Medulla oblongata (tissue), 1 donor: ENCODE data around the gene NDEL1.

Source experiments
- DNase-seq: peaks from one replicate; pipeline ENCODE4 v3.0.0-alpha.2; 2015; ENCODE audit errors: extremely low spot score

The NDEL1 gene

DNA sequence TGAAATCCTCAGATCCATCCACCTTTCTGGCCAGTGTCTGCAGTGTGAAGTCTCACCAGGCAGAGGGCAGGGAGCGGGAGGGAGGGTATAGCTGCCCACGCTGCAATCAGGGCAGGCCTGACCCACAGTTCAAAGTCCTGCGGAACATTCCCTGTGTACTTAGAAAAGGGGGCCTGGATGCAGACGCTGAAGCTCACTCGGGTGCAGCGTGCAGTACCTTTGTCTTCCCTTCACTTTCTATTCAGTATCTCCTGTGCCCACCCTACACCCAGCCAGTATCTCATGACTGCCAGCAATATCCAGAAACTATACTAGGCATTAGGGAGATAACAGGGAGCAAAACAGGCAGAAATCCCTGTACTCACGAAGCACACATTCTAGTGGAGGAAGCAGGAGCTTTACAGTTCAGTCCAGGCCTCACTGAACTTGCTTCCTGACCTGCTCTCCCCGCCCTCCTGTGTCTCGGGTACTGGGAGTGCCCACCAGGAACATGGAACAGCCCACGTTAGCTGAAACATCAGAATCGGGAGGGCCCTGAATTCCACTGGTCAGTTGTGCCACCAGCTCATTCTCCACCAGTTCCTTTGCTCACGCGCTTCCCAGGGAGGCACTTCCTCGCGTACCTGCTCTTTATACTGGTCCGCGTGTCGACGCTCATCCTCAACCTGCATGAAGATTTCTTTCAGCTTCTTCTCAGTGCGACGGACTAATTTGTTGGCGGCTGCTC lies 42.2 kb downstream of the NDEL1 start:
- DNase-seq, result no peak

DNA sequence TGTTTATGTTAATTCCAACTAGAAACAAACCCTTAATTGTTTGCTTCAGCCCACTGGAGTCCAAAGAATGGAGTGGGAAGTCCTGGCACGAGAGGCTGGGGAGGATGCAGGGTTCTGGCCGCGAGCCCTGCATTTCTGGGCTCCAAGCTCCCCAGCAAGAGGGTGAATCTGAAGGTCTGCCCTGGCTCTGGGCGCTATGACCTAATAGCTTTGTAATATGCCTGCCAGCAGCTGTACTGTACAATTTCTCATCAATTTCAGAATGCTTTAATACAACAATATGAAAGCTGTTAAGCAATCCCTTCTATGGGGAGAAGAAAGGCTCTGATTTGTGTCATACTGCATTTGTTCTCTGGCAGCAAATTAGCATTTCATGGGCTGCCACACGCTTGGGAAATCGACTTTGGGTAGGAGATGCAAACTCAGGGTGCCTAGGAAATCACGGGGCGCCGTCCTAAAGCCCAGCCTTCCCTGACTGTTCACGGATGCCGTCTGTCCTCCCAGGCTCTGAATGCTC lies 43.8 kb downstream of the NDEL1 start:
- DNase-seq, result peak; percentile 90

DNA sequence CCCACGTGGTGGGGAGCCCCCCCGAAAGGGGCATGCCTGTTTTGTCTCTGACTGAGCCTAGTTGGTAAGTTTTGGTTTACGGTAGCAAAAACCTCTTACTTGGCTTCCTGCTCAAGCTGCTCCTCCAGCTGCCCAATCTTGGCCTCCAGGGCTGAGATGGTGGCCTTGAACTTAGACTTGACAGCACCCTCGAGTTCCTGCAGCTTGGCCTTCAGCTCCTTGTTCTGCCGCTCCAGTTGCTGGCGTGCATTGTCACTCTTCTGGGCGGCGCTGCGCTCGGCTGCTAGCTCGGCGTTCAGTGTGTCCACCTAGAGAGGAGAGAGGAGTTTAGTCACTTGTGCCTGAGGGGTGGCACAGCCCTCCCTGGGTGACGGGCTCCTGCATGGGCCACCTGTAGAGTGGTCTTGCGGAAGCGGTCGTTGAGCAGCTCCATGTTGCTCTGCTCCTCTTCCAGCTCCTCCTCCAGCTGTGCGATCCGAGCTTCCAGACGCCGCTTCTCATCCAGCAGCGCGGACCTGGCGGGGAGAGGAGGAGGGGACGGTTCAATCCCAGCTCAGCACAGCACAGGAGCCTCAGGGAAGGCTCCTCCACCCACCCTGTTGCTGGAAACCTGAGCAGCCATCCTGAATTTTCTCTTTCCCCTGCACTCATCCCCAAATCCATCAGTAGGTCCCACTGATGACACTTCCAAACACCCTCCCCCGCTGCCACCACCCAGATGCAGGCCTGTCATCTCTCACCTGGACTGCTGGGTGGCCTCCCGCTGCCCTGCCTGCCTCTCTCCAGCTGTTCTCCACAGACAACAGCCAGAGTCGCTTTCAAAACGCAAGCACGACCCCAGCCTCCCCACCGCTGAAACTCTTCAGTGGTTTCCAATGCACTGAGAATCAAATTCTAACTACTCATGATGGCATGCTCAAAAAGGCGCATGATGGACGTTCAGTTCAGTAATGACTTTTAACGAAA lies 44.6 kb downstream of the NDEL1 start:
- DNase-seq, result no peak

DNA sequence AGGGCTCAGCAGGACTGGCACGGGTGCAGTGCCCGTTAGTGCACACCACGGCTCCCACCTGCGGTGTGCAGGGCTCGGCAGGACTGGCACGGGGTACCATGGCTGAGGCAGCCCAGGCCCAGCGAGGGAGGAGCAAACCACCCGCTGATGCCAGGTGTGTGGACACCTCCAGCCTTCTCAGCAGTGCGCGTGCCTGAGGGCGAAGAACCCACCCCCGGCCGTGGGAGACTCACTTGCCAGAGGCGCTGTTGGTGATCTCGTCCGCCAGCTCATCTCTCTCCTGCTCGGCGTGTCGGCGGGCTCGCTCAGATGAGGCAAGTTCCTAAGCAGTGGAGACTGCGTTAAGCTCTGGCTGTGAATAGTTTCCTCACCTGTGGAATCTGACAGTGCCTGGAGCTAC lies 45.4 kb downstream of the NDEL1 start:
- no peak for DNase-seq

DNA sequence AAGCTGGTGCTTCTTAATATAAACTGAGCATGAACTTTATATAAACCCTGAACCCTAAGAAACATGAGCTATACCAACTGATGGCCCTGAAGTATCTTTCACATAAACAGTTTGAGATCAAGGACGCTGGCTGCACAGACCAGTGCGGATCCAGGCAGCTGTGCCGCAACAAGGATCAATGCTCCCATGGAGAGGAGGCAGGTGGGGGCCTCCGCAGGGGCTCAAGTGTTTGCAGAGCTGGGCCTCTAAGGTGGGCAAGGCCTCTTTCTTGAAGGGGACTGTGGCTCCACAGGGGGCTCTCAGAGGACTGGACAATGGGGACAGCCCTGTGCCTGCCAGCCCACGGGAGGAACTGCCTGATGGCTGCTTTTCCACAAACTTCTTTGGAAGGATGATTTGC lies 46.0 kb downstream of the NDEL1 start:
- DNase-seq, result no peak

DNA sequence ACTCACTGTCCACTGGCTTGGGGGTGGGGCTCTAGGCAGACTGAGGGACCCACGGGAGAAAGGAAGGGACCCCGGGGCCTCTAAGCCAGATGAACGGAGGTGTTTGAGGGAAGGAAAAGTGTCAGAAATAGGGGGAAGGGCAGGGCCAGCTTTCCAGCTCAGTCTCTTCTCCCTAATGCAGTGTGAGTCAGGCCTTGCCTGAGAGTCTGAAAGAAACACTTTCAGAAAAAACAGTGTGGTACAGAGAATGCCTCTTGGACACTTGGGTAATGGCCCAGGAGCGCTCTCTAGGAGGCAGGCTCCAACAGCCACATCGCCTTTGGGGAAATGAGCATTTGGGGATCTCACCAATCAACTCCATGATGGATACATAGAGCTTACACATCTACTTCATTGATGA lies 46.9 kb downstream of the NDEL1 start:
- DNase-seq, result peak; percentile 61

DNA sequence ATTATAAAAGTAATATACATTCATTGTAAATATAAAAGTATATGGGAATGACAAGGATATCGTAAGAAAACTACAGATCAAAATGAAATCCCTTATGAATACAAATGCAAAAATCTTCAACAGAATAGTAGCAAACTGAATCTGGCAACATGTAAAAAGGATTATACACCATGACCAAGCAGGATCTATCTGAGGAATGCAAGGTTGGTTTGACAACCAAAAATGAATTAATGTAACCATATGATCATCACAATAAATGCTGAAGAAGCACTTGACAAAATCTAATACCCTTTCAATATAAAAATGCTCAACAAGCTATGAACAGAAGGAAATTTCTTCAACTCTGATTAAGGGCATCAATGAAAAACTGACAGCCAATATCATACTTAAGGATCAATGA lies 48.8 kb downstream of the NDEL1 start:
- DNase-seq, result no peak

DNA sequence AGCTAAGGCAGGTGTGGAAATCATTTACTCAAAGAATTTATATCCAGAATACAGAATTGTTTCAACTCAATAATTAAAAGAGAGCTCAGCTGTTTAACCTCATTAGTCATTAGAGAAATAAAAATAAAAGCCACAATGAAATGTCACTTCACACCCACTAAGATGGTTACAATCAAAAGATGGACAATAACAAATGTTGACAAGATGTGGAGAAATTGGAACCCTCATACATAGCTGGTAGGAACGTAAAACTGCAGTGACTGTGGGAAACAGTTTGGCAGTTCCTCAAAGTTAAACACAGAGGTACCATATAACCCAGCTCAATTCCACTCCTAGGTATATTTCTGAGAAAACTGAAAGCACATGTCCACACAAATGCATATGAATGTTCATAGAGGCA lies 49.8 kb downstream of the NDEL1 start:
- no peak for DNase-seq

DNA sequence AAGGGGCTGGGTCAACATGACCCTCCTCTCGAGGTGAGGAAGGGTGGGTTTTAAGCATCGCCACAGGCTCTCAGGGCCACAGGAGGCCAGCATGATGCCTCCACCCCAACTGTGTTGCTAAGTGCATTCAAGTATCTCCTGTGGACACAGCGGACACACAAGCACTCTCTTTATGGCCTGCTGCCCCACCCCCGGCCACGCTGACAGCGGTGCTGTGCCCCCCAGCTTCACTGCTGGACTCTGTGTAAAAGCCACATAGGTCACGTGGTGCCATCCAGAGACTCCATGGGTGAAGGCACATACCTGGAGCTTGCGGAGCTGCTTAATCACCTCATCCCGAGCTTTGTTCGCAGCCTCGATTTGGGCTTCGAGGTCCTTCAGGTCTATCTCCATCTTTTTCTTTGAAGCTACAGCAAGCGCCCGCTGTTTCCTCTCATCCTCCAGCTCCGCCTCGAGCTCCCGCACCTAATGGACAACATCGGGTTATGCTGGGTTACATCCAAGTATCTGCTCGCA lies 51.5 kb downstream of the NDEL1 start:
- no peak for DNase-seq

DNA sequence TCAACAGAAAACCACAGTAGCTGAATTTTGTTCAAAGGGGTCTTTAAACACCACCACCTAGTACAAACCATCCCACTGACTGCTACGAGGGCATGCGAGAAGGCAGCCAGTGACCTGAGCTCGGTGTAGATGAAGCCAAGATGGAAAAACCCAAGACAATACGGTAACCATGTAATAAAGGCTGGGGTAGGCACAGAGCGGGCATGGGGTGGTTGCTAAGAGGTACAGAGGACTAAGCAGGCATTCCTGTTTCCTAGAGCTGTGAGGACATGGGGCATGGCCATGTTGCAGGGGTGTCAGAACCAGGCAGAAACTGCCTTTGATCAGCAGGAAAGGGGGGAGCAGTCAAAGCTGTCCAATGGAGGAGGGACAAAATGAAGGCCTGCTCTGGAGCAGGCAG lies 52.1 kb downstream of the NDEL1 start:
- DNase-seq, result no peak

DNA sequence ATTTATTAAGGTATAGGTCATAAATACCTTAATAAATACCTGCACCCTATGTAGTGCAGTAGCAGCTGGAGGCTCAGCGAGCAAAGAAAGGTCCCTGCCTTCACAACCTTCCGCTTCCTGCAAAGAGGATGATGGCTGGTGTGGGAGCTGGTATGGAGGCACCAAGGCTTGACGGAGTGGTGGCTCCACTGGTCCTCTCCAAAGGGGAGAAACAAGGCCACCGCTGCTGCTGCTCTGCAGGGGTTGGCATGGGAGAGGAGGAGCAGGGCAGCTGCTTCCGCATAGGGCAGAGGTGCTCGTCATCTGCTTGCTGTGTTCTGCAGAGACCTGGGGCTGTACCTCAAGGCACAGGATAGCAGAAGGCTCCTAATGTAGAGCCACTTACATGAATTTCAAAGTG lies 52.8 kb downstream of the NDEL1 start:
- no peak for DNase-seq

DNA sequence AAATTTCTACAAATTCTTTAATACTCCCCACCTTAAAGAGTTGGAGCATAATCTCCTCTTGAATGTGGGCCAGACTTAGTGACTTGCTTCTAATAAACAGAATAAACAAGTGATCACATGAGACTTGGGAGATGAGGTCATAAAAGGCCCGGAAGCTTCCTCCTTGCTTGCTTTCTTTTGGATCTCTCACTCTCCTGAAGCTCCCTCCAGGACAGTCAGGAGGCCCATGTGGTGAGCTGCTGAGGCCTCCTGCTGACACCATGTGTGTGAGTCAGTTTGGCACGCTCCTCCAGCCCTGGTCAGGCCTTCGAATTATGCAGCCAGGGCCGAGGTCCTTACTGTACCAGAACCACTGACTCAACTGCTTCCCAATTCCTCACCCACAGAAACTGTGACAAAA lies 53.2 kb downstream of the NDEL1 start:
- no peak for DNase-seq

DNA sequence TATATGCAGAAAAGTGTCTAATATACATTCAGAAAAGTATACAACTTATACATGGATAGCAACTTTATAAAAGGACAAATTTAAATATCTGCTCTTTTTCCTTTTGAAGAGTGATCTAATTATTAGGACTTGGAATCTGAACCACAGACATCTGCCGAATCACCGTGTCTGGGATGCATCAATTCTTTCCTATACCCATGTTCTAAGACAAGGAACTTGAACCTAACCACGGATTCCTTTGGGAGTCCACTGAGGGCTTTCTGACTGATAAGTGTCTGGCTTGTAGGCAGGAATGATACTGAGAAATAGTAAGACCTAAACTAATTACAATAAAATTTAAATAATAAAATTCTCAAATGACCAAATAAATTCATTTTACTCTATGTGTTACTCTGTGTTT lies 54.2 kb downstream of the NDEL1 start:
- no peak for DNase-seq

DNA sequence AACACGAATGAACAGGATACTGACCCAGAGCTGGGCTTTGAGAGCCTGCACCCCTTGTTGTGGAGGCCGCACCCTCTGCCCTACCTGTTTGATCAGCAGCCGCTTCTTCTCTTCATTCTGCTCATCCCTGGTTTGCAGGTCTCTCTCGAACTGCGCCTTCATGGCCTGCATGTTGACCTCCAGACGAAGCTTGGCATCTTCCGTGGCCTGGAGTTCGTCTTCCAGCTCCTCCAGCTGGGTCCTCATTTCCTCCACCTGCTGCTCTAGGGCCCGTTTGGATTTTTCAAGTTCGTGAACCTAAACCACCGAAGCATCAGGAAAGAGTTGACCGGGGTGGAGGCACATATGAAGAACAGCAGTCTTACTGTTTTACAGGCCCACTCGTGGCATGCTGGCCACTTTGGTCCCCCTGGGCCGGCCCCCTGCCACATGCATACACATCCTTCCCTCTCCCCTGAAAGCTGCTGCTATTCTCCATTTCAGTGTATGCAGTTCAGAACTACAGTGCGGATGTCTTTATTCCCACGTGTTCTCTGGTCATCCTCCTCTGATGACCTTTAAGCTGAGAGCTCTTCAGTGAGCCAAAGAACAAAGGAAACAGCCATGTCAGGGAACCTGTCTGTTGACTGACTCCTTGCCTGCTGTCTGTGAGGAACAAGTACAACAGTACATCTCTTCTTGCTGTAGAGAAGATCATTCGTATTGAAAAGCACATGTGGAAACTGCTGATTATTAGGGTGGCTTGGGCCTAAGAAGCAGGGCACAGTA lies 54.8 kb downstream of the NDEL1 start:
- no peak for DNase-seq

DNA sequence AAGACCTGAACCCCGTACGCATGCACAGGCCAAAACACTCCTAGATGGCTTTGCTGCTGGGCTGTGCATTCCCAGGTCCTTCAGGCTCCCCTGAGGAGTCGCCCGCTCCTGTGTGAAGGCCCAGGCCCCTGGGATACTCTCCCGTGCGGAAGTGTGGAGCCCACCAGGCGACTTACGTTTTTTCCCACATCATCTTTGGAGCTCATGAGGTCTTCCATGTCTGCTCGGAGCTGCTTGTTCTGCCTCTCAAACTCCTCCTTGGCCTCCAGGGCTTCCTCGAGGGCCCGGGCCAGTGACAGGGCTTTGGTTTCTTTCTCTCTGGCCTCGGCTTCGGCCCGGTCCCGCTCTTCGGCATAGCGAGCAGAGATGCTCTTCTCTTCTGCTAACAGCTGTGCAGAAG lies 56.4 kb downstream of the NDEL1 start:
- no peak for DNase-seq

DNA sequence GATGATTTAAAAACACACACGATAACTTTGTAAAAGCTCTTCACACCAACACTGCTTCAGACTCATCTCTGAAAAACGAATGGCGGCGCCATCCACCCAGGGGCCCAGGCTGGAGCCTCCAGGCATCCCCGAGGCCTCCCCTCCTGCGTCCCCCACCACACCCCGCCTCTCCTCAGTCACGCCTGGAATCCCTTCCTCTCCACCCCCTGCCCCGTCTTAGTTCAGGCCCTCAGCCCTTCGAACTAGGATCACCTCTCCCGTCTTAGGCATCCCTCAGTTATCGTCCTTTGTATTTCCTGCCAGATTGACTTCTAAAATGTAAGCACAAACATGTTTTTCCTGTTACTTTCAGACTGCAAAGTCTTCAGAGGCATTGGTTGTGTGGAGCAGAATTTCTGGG lies 58.3 kb downstream of the NDEL1 start:
- no peak for DNase-seq

DNA sequence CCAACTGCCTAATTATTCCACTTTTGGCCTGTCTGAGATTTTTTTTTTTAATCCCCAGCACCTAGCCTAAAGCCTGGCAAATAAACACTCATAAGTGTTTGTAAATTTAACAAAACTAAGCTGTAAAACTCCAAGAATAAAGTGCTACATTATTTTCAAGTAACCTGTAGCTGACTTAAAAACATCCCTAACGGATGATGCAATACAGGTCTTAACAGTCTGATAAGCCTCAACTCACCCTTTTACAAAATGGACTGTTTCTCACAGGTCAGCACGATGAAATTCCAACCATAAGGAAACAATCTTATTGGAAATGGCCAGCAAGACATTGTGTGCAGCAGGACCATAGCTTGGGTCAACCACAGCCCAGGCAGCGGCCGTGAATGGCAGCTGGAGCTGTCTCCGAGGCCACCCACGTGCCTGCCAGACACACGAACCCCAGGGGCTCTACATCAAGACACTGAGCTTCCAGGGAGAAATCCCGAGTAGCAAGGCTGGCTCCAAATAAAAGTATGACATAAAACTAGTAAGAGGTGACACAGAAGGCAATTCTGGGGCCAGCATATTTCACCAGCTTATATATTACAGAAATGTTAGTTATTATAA lies 58.9 kb downstream of the NDEL1 start:
- no peak for DNase-seq

DNA sequence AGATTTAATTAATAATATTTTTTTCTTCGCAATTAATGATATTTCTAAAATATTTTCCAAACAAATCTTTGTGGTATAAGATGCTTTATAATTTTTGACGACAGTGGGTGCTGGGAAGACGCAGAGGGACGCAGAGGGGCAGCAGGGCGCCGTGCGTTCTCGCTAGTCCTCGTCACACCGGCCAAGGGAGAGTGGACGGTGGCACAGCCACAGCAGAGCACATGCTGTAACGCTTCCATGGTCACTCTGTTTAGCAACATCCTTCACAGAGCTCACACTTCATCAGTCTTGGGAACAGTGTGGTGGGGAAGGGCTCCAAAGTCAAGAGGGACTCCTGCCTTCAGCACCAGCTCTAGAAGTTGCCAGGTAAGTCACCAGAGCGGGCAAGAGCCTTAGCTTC lies 60.4 kb downstream of the NDEL1 start:
- DNase-seq, result no peak

DNA sequence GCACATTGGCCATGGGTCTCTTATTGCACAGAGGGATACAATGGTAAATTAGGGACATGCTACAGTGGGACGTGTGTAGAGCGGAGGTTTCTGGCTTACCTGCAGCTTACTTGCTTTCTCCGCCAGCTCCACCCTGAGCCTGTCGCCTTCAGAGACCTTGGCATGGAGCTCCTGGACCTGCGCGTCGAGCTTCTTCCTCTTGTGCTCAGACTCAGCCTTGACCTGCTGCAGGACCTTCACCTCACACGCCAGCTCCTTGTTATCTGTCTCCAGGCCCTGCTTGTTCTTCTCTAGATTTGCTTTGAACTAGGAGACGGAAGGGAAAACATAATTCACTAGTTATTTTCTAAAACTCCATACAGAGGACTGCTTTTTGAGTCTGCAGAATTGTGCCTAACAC lies 63.5 kb downstream of the NDEL1 start:
- no peak for DNase-seq

DNA sequence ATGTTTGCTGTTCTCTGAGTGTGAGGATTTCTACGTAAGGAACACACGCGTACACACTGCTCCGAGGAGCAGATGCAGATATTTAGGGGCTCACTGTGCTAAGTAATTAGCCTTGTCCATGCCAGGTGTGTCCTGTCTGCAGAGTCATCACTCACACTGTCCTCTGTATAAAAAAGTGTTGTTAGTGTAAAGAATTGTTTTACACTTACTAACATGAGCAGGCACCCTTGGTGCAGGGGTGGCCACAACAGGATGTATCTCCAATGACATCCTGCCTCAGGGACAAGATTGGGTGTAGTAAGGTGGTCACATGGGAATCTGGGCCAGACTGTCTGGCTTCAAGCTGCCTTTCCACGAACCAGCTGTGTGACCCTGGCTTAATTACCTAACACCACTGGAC lies 63.9 kb downstream of the NDEL1 start:
- no peak for DNase-seq

DNA sequence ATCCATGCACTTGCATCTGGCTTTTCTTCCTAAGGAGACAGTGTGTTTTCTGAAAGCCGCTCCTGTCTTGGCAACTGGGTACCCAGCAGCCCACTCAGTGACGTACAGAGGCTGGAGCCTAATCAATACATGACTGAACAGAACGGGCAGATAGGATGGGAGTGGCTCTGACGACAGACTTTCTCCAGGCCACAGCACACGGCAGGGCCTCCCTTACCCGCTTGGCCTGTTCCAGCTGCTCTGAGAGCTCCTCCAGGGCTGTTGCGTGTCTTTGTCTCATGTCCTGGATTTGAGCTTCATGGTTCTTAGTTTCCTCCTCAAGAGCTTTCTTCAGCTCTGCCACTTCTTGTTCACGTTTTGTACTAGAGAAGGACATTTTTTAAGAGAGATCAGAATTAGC lies 64.9 kb downstream of the NDEL1 start:
- DNase-seq, result no peak

DNA sequence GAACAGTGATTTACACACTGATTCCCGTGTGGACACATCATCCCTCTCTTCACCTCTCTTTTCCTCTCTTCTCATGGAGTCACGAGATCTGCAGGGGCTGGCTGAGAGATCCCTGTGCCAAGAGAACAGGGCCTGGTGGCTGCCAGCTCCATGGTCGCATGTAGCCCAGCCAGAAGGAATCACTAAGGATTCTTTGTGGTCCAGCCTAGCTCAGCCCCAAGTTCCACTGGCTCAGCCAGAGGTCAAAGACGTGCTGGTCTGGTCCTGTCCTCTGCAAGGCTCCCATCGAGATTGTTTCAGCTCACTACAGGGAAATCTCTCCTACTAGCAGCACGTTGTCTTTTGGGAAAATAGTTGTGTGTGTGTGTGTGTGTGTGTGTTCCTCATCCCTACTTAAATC lies 66.4 kb downstream of the NDEL1 start:
- no peak for DNase-seq
